Natural killer cell (primary cell): Measurements from ENCODE around the gene ARID5A. TPM values are rescaled to one million over a fixed set of nuclear protein-coding genes. Genes with fewer than 3 reads are reported as not detected.

Experiments used
- ATAC-seq, 3 donors: fragments of 150-1000 bp in 2 of 3; fragments of 200-7000 bp in 1 of 3; cut with Tn5 transposase; 1 replicate in 1 of 3; 2 replicates in 2 of 3; pipeline ENCODE4 v1.10.0; 2021; ENCODE audit warnings: mild to moderate bottlenecking in 2 of 3, moderate library complexity in 2 of 3
- DNase-seq, 2 donors: peaks; one replicate each; pipeline versions ENCODE4 v3.0.0 to v3.0.0-alpha.2; 2013 to 2021; ENCODE audit warnings: mixed read lengths in 1 of 2
- H3K27ac ChIP-seq: one replicate; pipeline ENCODE4 v1.5.1; 2013; ENCODE audit warnings: mild to moderate bottlenecking, low read length
- H3K27me3 ChIP-seq: one replicate; pipeline ENCODE4 v1.6.1; 2013; ENCODE audit warnings: low read length; ENCODE audit not compliant: control insufficient read depth, insufficient read depth
- H3K36me3 ChIP-seq: one replicate; pipeline ENCODE4 v1.6.1; 2013; ENCODE audit warnings: low read length; ENCODE audit not compliant: control insufficient read depth, insufficient read depth
- H3K4me1 ChIP-seq: one replicate; pipeline ENCODE4 v1.6.1; 2013; ENCODE audit warnings: low read length; ENCODE audit not compliant: control insufficient read depth, insufficient read depth
- H3K4me3 ChIP-seq: one replicate; pipeline ENCODE4 v1.5.1; 2013; ENCODE audit warnings: low read length
- H3K9me3 ChIP-seq: one replicate; pipeline ENCODE4 v1.6.1; 2013; ENCODE audit warnings: low read length; ENCODE audit not compliant: control insufficient read depth, insufficient read depth
- H3K27ac Mint-ChIP-seq, 2 donors: one replicate each; pipeline ENCODE4 v1.8.0; 2022; ENCODE audit warnings: mild to moderate bottlenecking in 2 of 2, mixed read lengths in 2 of 2, moderate library complexity in 1 of 2
- H3K27me3 Mint-ChIP-seq, 2 donors: one replicate each; pipeline ENCODE4 v1.8.0; 2022; ENCODE audit warnings: low read depth in 2 of 2, mixed read lengths in 2 of 2
- H3K36me3 Mint-ChIP-seq: one replicate; pipeline ENCODE4 v1.8.0; 2022; ENCODE audit warnings: mixed read lengths
- H3K4me1 Mint-ChIP-seq, 2 donors: one replicate each; pipeline ENCODE4 v1.8.0; 2022; ENCODE audit warnings: mixed read lengths in 2 of 2
- H3K4me3 Mint-ChIP-seq: one replicate; pipeline ENCODE4 v1.8.0; 2022; ENCODE audit warnings: mild to moderate bottlenecking, moderate library complexity, mixed read lengths
- H3K9me3 Mint-ChIP-seq, 2 donors: one replicate each; pipeline ENCODE4 v1.8.0; 2022; ENCODE audit warnings: mixed read lengths in 2 of 2
- CTCF ChIP-seq: fragments of 200-600 bp; IDR thresholded peaks from one replicate; pipeline ENCODE4 v1.8.0; 2022; ENCODE audit warnings: antibody characterized with exemption
- WGBS: methylation state at CpG from one replicate; pipeline ENCODE4 v1.1.7; 2013; ENCODE audit warnings: missing lambda C conversion rate; ENCODE audit not compliant: insufficient coverage; 5-methylcytosine and 5-hydroxymethylcytosine counted together
- intact Hi-C: fragments of 100-400 bp; cut with micrococcal nuclease; formaldehyde crosslinking; loops from one replicate; pipeline ENCODE4 v1.14.2; 2022
- total RNA-seq, 4 donors: library from RNA; stranded (reverse); fragments of 120-200 nt in 1 of 4; gene quantifications; one replicate each; pipeline versions ENCODE4 v1.2.3 to v1.2.4, GENCODE V29; 2013 to 2022

ARID5A gene
- total RNA-seq, 3 donors from 2014 or later (not counting 1 experiment from before 2014, with no cell fraction given) = 90.9 to 117 (median 114) TPM

GRCh38 chr2:96550787-96551604, 14.4 kb downstream of the ARID5A start:
- Histone ChIP-seq H3K9me3 (no peaks in the 10 kb centered on the region), H3K27me3 (no peaks in the 10 kb centered on the region), H3K27ac (no peak overlapping the region), H3K4me1 (peaks cover 42% of the 10 kb centered on the region), H3K36me3 (peaks cover 55% of the 10 kb centered on the region), H3K4me3 (no peak overlapping the region)
- intact Hi-C loops = no loop called here
- no peak for TF ChIP-seq CTCF
- Mint-ChIP-seq H3K4me1 (peaks cover 26 to 46% of the 10 kb centered on the region in 2 donors), H3K27me3 (no peaks in the 10 kb centered on the region), H3K27ac (no peak overlapping the region), H3K4me3 (no peak overlapping the region), H3K36me3 (no peaks in the 10 kb centered on the region), H3K9me3 (no peaks in the 10 kb centered on the region)
- DNase-seq = no peak
- 95% methylated on average over 14 of the region's 14 CpGs for whole genome bisulfite sequencing
- no peak for ATAC-seq

- Histone ChIP-seq H3K4me3 (no peak overlapping the region), H3K9me3 (no peaks in the 10 kb centered on the region), H3K27me3 (no peaks in the 10 kb centered on the region), H3K4me1 (peaks cover 34% of the 10 kb centered on the region), H3K27ac (no peak overlapping the region), H3K36me3 (peaks cover 55% of the 10 kb centered on the region)
- WGBS = 95% methylated on average over 25 of the region's 25 CpGs
- H3K4me1 Mint-ChIP-seq = peaks cover 18 to 40% of the 10 kb centered on the region in 2 donors
- TF ChIP-seq CTCF = no peak
- H3K9me3 Mint-ChIP-seq = no peaks in the 10 kb centered on the region
- DNase-seq (no peak), ATAC-seq (no peak)
- intact Hi-C loops = loop anchor here (2.0 kb wide), 1 partner anchor 13 kb away; no protein-coding TSS in a partner anchor
- no peak overlapping the region for H3K4me3 Mint-ChIP-seq
- H3K27me3 Mint-ChIP-seq = no peaks in the 10 kb centered on the region
- peak overlapping the region in 1 of 2 donors; percentile 16 for H3K27ac Mint-ChIP-seq
- no peaks in the 10 kb centered on the region for H3K36me3 Mint-ChIP-seq
Observed at GRCh38 chr2:96551605-96552314, 15.2 kb downstream of the ARID5A start.

GRCh38 chr2:96552315-96553175, 16.0 kb downstream of the ARID5A start:
- Histone ChIP-seq H3K36me3 (peaks cover 51% of the 10 kb centered on the region), H3K4me1 (peaks cover 26% of the 10 kb centered on the region), H3K9me3 (no peaks in the 10 kb centered on the region), H3K4me3 (no peak overlapping the region), H3K27ac (no peak overlapping the region), H3K27me3 (no peaks in the 10 kb centered on the region)
- intact Hi-C loops = loop anchor here (2.0 kb wide), 1 partner anchor 14 kb away; no protein-coding TSS in a partner anchor
- TF ChIP-seq CTCF = no peak
- ATAC-seq = no peak
- H3K4me1 Mint-ChIP-seq = peaks cover 10 to 36% of the 10 kb centered on the region in 2 donors
- H3K9me3 Mint-ChIP-seq = no peaks in the 10 kb centered on the region
- H3K36me3 Mint-ChIP-seq = no peaks in the 10 kb centered on the region
- H3K27ac Mint-ChIP-seq = peak overlapping the region in 1 of 2 donors; percentile 16
- no peak for DNase-seq
- WGBS = 83% methylated on average over 18 of the region's 18 CpGs
- H3K27me3 Mint-ChIP-seq = no peaks in the 10 kb centered on the region
- H3K4me3 Mint-ChIP-seq = no peak overlapping the region
